ENCODE results near the gene DGKH. TPM values are rescaled to one million over a fixed set of nuclear protein-coding genes. Genes with fewer than 3 reads are reported as not detected.
A peak's percentile ranks its signal among the peaks of the same experiment; 100 is the strongest.

Gene DGKH
- total RNA-seq, 2 experiments from 2014 or later: 6.0 TPM

- Histone ChIP-seq H3K4me3 (ENCODE audit: low read length) (peak overlapping the region; percentile 11), H3K4me1 (ENCODE audit: insufficient read depth, low read length) (no peaks in the 10 kb centered on the region), H3K27ac (ENCODE audit: low read depth in 1 of 2, low read length in 2 of 2) (no peak overlapping the region), H3K9me3 (ENCODE audit: control insufficient read depth in 1 of 2, insufficient read depth in 1 of 2, low read length in 2 of 2) (no peaks in the 10 kb centered on the region), H3K36me3 (ENCODE audit: insufficient read depth, low read length) (no peaks in the 10 kb centered on the region), H3K27me3 (ENCODE audit: control insufficient read depth in 1 of 2, insufficient read depth in 2 of 2, low read length in 2 of 2) (no peaks in the 10 kb centered on the region)
- intact Hi-C loops (cut with DNase I, micrococcal nuclease): no loop called here
- peaks cover 5% of the 10 kb centered on the region for H3K9me3 Mint-ChIP-seq
- peak in 1 of 14 experiments; percentile 3 for DNase-seq
- no peaks in the 10 kb centered on the region for H3K27me3 Mint-ChIP-seq
- no peak for TF ChIP-seq CTCF (IDR thresholded peaks at IDR 0.05)
- H3K36me3 Mint-ChIP-seq (ENCODE audit: low read depth): peaks cover 4% of the 10 kb centered on the region
- no peak overlapping the region for H3K4me3 Mint-ChIP-seq
- CTCF ChIA-PET: no interaction called here
- no peak overlapping the region for H3K27ac Mint-ChIP-seq
- no peak for ATAC-seq (ENCODE audit: poor library complexity)
- no peaks in the 10 kb centered on the region for H3K4me1 Mint-ChIP-seq (ENCODE audit: low read depth)
- POLR2A ChIA-PET: no interaction called here
Observed at GRCh38 chr13:42083138-42083770, 34.8 kb downstream of the DGKH start.

- no peaks in the 10 kb centered on the region for H3K27me3 Mint-ChIP-seq
- no peak overlapping the region for H3K27ac ChIP-seq (ENCODE audit: low read depth in 1 of 2, low read length in 2 of 2)
- H3K27ac Mint-ChIP-seq: no peak overlapping the region
- DNase-seq (no peak), ATAC-seq (ENCODE audit: poor library complexity) (no peak)
- intact Hi-C loops (cut with DNase I, micrococcal nuclease): no loop called here
- H3K4me3 ChIP-seq (ENCODE audit: low read length): no peak overlapping the region
- no peaks in the 10 kb centered on the region for H3K27me3 ChIP-seq (ENCODE audit: control insufficient read depth in 1 of 2, insufficient read depth in 2 of 2, low read length in 2 of 2)
- ChIA-PET POLR2A (no interaction called here), CTCF (no interaction called here)
- peaks cover 4% of the 10 kb centered on the region for H3K36me3 Mint-ChIP-seq (ENCODE audit: low read depth)
- no peaks in the 10 kb centered on the region for H3K9me3 ChIP-seq (ENCODE audit: control insufficient read depth in 1 of 2, insufficient read depth in 1 of 2, low read length in 2 of 2)
- no peaks in the 10 kb centered on the region for H3K4me1 Mint-ChIP-seq (ENCODE audit: low read depth)
- H3K4me1 ChIP-seq (ENCODE audit: insufficient read depth, low read length): no peaks in the 10 kb centered on the region
- H3K4me3 Mint-ChIP-seq: no peak overlapping the region
- TF ChIP-seq CTCF (IDR thresholded peaks at IDR 0.05): no peak
- H3K36me3 ChIP-seq (ENCODE audit: insufficient read depth, low read length): no peaks in the 10 kb centered on the region
- H3K9me3 Mint-ChIP-seq: peaks cover 5% of the 10 kb centered on the region
Observed at GRCh38 chr13:42084722-42085121, 36.3 kb downstream of the DGKH start.

- TF ChIP-seq CTCF (IDR thresholded peaks at IDR 0.05): no peak
- intact Hi-C loops (cut with DNase I, micrococcal nuclease): no loop called here
- DNase-seq (no peak), ATAC-seq (ENCODE audit: poor library complexity) (no peak)
- no peak overlapping the region for H3K4me3 ChIP-seq (ENCODE audit: low read length)
- H3K9me3 ChIP-seq (ENCODE audit: control insufficient read depth in 1 of 2, insufficient read depth in 1 of 2, low read length in 2 of 2): no peaks in the 10 kb centered on the region
- Mint-ChIP-seq H3K9me3 (peaks cover 10% of the 10 kb centered on the region), H3K27ac (no peak overlapping the region), H3K36me3 (ENCODE audit: low read depth) (peaks cover 4% of the 10 kb centered on the region), H3K27me3 (no peaks in the 10 kb centered on the region), H3K4me1 (ENCODE audit: low read depth) (no peaks in the 10 kb centered on the region), H3K4me3 (no peak overlapping the region)
- ChIA-PET CTCF (no interaction called here), POLR2A (no interaction called here)
- H3K27me3 ChIP-seq (ENCODE audit: control insufficient read depth in 1 of 2, insufficient read depth in 2 of 2, low read length in 2 of 2): no peaks in the 10 kb centered on the region
- no peaks in the 10 kb centered on the region for H3K4me1 ChIP-seq (ENCODE audit: insufficient read depth, low read length)
- H3K27ac ChIP-seq (ENCODE audit: low read depth in 1 of 2, low read length in 2 of 2): no peak overlapping the region
- H3K36me3 ChIP-seq (ENCODE audit: insufficient read depth, low read length): no peaks in the 10 kb centered on the region
Observed at GRCh38 chr13:42086582-42086981, 38.1 kb downstream of the DGKH start.
